Skeletal muscle satellite cell (primary cell): ENCODE data around the gene BRAP.
"Not testable (repeated sequence)": the region's sequence is repeated elsewhere in the genome, so short reads cannot be mapped to it uniquely, and the experiment has no call there.

Experiments
- H3K27me3 ChIP-seq: 2 replicates; pipeline ENCODE4 v1.7.0; 2013; ENCODE audit warnings: low read length; ENCODE audit not compliant: control insufficient read depth, insufficient read depth
- H3K36me3 ChIP-seq: 2 replicates; pipeline ENCODE4 v1.7.0; 2013; ENCODE audit warnings: mild to moderate bottlenecking, control low read depth, low read length; ENCODE audit not compliant: insufficient read depth
- H3K4me1 ChIP-seq: 2 replicates; pipeline ENCODE4 v1.7.0; 2013; ENCODE audit warnings: low read length; ENCODE audit not compliant: control insufficient read depth, insufficient read depth
- H3K4me2 ChIP-seq: 2 replicates; pipeline ENCODE4 v1.7.0; 2013; ENCODE audit warnings: mild to moderate bottlenecking, low read length
- H3K4me3 ChIP-seq: 2 replicates; pipeline ENCODE4 v1.7.0; 2013; ENCODE audit warnings: low read length
- H3K9ac ChIP-seq: 2 replicates; pipeline ENCODE4 v1.7.0; 2013; ENCODE audit warnings: mild to moderate bottlenecking, low read depth, low read length, moderate library complexity
- H3K9me3 ChIP-seq: replicated peaks from 2 replicates; pipeline ENCODE4 v1.7.0; 2013; ENCODE audit warnings: mild to moderate bottlenecking, control low read depth, low read length

BRAP gene

GRCh38 chr12:111699962-111700361 is 14.2 kb upstream of the BRAP start:
- H3K9ac ChIP-seq = no peak overlapping the region
- H3K4me3 ChIP-seq = no peak overlapping the region
- no peaks in the 10 kb centered on the region for H3K4me1 ChIP-seq
- no peak overlapping the region for H3K4me2 ChIP-seq
- H3K27me3 ChIP-seq = no peaks in the 10 kb centered on the region
- peaks cover 24% of the 10 kb centered on the region for H3K36me3 ChIP-seq
- H3K9me3 ChIP-seq = no peaks in the 10 kb centered on the region

GRCh38 chr12:111693818-111694217 is 8.1 kb upstream of the BRAP start:
- Histone ChIP-seq H3K9me3 (no peaks in the 10 kb centered on the region), H3K4me2 (no peak overlapping the region), H3K4me1 (no peaks in the 10 kb centered on the region), H3K36me3 (peaks cover 28% of the 10 kb centered on the region), H3K9ac (no peak overlapping the region), H3K27me3 (no peaks in the 10 kb centered on the region), H3K4me3 (no peak overlapping the region)

DNA sequence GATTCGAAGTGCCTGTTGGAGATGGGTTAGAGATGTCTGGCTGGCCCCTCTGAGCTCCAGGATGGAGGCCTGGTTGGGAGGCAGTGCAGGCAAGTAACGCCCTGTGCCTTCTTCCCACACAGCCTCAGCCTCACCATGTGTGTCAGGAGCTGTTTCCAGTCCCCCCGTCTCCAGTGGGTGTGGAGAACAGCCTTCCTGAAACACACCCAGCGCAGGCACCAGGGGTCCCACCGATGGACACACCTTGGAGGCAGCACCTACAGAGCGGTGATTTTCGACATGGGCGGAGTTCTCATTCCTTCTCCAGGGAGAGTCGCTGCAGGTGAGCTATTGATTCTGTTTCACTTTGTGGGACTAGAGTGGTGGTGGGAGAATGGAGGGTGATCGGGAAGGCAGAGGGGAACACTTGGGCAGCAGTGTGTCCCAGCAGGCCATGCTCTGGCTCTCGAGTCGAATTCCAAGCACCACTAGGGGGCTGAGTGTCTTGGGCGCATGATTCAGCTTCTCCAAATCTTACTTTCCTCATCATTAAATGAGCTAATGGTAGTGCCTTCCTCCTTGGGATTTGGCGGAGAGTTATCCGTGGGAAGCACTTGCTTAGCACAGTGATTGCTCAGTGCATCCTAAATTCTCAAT is 6.9 kb upstream of the BRAP start:
- H3K4me2 ChIP-seq = no peak overlapping the region
- no peaks in the 10 kb centered on the region for H3K4me1 ChIP-seq
- H3K9ac ChIP-seq = no peak overlapping the region
- peaks cover 28% of the 10 kb centered on the region for H3K36me3 ChIP-seq
- H3K9me3 ChIP-seq = no peaks in the 10 kb centered on the region
- H3K4me3 ChIP-seq = no peak overlapping the region
- H3K27me3 ChIP-seq = no peaks in the 10 kb centered on the region

- peaks cover 6% of the 10 kb centered on the region for H3K4me1 ChIP-seq
- H3K4me3 ChIP-seq = no peak overlapping the region
- no peak overlapping the region for H3K9ac ChIP-seq
- peaks cover 26% of the 10 kb centered on the region for H3K36me3 ChIP-seq
- no peaks in the 10 kb centered on the region for H3K27me3 ChIP-seq
- H3K9me3 ChIP-seq = no peaks in the 10 kb centered on the region
- no peak overlapping the region for H3K4me2 ChIP-seq
These were observed 5.5 kb upstream of the BRAP start for GRCh38 chr12:111691262-111691661.

- H3K4me2 ChIP-seq = no peak overlapping the region
- peaks cover 18% of the 10 kb centered on the region for H3K4me1 ChIP-seq
- H3K36me3 ChIP-seq = peaks cover 7% of the 10 kb centered on the region
- no peaks in the 10 kb centered on the region for H3K27me3 ChIP-seq
- no peak overlapping the region for H3K9ac ChIP-seq
- H3K4me3 ChIP-seq = no peak overlapping the region
- H3K9me3 ChIP-seq = no peaks in the 10 kb centered on the region
These were observed 2.2 kb upstream of the BRAP start for GRCh38 chr12:111687952-111688351.

GRCh38 chr12:111687255-111687654 is 1.5 kb upstream of the BRAP start:
- peaks cover 18% of the 10 kb centered on the region for H3K4me1 ChIP-seq
- no peaks in the 10 kb centered on the region for H3K27me3 ChIP-seq
- H3K4me3 ChIP-seq = peak overlapping the region; percentile 82
- H3K36me3 ChIP-seq = peaks cover 10% of the 10 kb centered on the region
- peak overlapping the region; percentile 94 for H3K9ac ChIP-seq
- peak overlapping the region; percentile 91 for H3K4me2 ChIP-seq
- no peaks in the 10 kb centered on the region for H3K9me3 ChIP-seq

- Histone ChIP-seq H3K36me3 (peaks cover 16% of the 10 kb centered on the region), H3K9me3 (no peaks in the 10 kb centered on the region), H3K9ac (peak overlapping the region; percentile 94), H3K4me1 (peaks cover 18% of the 10 kb centered on the region), H3K4me2 (peak overlapping the region; percentile 91), H3K4me3 (peak overlapping the region; percentile 82), H3K27me3 (no peaks in the 10 kb centered on the region)
These were observed 884 bp upstream of the BRAP start for GRCh38 chr12:111686574-111687105.

DNA sequence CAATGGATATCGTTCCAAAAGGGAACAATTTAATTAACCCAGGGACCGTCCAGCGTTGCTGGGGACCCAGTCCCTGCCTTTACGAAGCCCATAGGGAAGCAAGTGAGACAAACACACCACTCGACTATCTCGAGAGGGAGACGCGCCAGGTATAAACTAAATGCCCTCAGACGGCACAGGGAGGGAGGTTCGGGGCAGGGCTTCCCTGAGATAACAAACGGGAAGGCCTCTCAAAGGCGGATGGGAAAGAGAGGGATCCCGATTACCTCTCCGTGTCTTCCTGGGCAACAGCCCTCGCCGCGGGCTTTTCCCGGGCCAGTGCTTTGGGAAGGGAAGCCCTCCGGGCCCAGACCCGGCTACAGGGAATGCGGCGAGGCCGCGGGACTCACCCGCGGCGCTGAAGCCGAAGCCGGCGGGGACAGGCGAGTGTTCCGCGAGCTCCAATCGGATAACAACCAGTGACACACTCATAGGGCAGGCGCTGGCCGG is 390 bp downstream of the BRAP start:
- H3K4me3 ChIP-seq = peak overlapping the region; percentile 82
- peak overlapping the region; percentile 94 for H3K9ac ChIP-seq
- H3K4me2 ChIP-seq = peak overlapping the region; percentile 91
- H3K27me3 ChIP-seq = no peaks in the 10 kb centered on the region
- H3K36me3 ChIP-seq = peaks cover 28% of the 10 kb centered on the region
- H3K4me1 ChIP-seq = peaks cover 18% of the 10 kb centered on the region
- no peaks in the 10 kb centered on the region for H3K9me3 ChIP-seq

GRCh38 chr12:111684485-111685198 is 1.1 kb downstream of the BRAP start:
- not testable (repeated sequence) for H3K9me3 ChIP-seq, H3K27me3 ChIP-seq
- peaks cover 29% of the 10 kb centered on the region for H3K36me3 ChIP-seq
- H3K9ac ChIP-seq = peak overlapping the region; percentile 94
- H3K4me2 ChIP-seq = peak overlapping the region; percentile 91
- peak overlapping the region; percentile 82 for H3K4me3 ChIP-seq
- H3K4me1 ChIP-seq = peaks cover 18% of the 10 kb centered on the region

GRCh38 chr12:111677186-111677585 is 8.6 kb downstream of the BRAP start:
- H3K9ac ChIP-seq = no peak overlapping the region
- H3K36me3 ChIP-seq = peaks cover 42% of the 10 kb centered on the region
- H3K4me3 ChIP-seq = no peak overlapping the region
- no peaks in the 10 kb centered on the region for H3K9me3 ChIP-seq
- no peaks in the 10 kb centered on the region for H3K27me3 ChIP-seq
- H3K4me1 ChIP-seq = no peaks in the 10 kb centered on the region
- H3K4me2 ChIP-seq = no peak overlapping the region

DNA sequence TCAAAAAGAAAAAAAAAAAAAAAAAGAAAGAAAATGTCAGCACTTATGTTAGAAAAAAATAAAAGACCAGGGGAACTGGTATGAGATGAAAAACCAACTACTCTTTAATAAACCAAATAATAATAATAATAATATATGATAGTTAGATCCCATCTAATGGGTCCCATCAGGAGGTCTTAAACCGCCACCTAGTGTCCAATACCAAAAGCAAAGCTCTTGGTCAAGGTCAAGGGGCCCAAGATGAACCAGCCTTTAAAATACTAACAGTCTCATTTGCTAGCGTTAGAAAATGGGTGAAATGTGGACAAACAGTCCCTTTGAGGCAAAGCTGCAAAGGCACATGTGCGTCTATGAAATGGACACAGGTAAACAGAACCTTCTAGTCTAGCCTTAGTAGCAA is 12.3 kb downstream of the BRAP start:
- Histone ChIP-seq H3K4me2 (no peak overlapping the region), H3K36me3 (peaks cover 36% of the 10 kb centered on the region)

More for the DNA sequence above, 12.3 kb downstream of the BRAP start:
- H3K9ac ChIP-seq = no peak overlapping the region
- no peaks in the 10 kb centered on the region for H3K4me1 ChIP-seq
- H3K4me3 ChIP-seq = no peak overlapping the region
- no peaks in the 10 kb centered on the region for H3K27me3 ChIP-seq
- no peaks in the 10 kb centered on the region for H3K9me3 ChIP-seq
